Activated CD4-positive, alpha-beta T cell treated with anti-CD3 and anti-CD28 coated beads, Interleukin-2, Interleukin-4, amounts not matched to agents 100 ng/mL and 50 ng/mL, durations not matched to agents 16 hours and 8 hours (primary cell): ENCODE results near the gene TMEM231.

ENCODE experiments used
- DNase-seq: peaks from one replicate; pipeline ENCODE4 v3.0.0-alpha.2; 2020; ENCODE audit warnings: low spot score

Gene TMEM231

GRCh38 chr16:75488322-75488721 is 67.7 kb downstream of the TMEM231 start:
- DNase-seq = no peak
